HEK293 (cell line): Measurements from ENCODE around the gene EDIL3.
A peak's percentile ranks its signal among the peaks of the same experiment; 100 is the strongest.

Experiments used
- CTCF ChIA-PET: fragments of 350-600 bp; formaldehyde crosslinking; extraction: SDS; loops from one replicate; lab custom pipeline; 2021; ENCODE audit warnings: antibody characterized with exemption; lab: Yijun Ruan, JAX
- POLR2A ChIA-PET: fragments of 300-600 bp; formaldehyde crosslinking; extraction: SDS; loops from one replicate; lab custom pipeline; 2020; ENCODE audit warnings: antibody characterized with exemption, inconsistent platforms; lab: Yijun Ruan, JAX
- H3K27ac ChIP-seq: fragments of 200-500 bp; sonication (Bioruptor generic); 2 replicates; pipeline ENCODE4 v1.5.1; 2014; ENCODE audit warnings: low read depth, low read length, control low read depth, inconsistent platforms; ENCODE audit errors: extremely low read depth
- H3K36me3 ChIP-seq, 2 experiments: fragments of 200-500 bp in 1 of 2; sonication (Bioruptor generic) in 1 of 2; 1 replicate in 1 of 2; 2 replicates in 1 of 2; pipeline ENCODE4 v1.5.1; 2014 to 2017; ENCODE audit warnings: inconsistent platforms in 2 of 2, low read length in 2 of 2; ENCODE audit not compliant: control insufficient read depth in 2 of 2, insufficient read depth in 1 of 2
- H3K4me1 ChIP-seq: fragments of 200-500 bp; sonication (Bioruptor generic); 2 replicates; pipeline ENCODE4 v1.5.1; 2014; ENCODE audit warnings: mild to moderate bottlenecking, low read length, inconsistent platforms; ENCODE audit not compliant: control insufficient read depth, insufficient read depth
- H3K4me3 ChIP-seq: 2 replicates; pipeline ENCODE4 v1.5.1; 2011; ENCODE audit warnings: low read depth, mild to moderate bottlenecking, control low read depth, low read length, moderate library complexity
- H3K9me3 ChIP-seq: fragments of 200-500 bp; sonication (Bioruptor generic); 2 replicates; pipeline ENCODE4 v1.5.1; 2014; ENCODE audit warnings: low read depth, low read length, inconsistent platforms; ENCODE audit not compliant: control insufficient read depth, insufficient read depth
- AEBP2 ChIP-seq: fragments of 450-650 bp; formaldehyde crosslinking; IDR thresholded peaks from 2 replicates; pipeline ENCODE4 v1.5.1; 2016; ENCODE audit warnings: missing biosample characterization, missing genetic modification characterization, borderline replicate concordance
- GFI1B ChIP-seq: fragments of 450-650 bp; formaldehyde crosslinking; IDR thresholded peaks from 2 replicates; pipeline ENCODE4 v1.5.1; 2016; ENCODE audit warnings: missing biosample characterization, missing genetic modification characterization
- GLIS2 ChIP-seq: fragments of 450-650 bp; formaldehyde crosslinking; IDR thresholded peaks from 2 replicates; pipeline ENCODE4 v1.5.1; 2016; ENCODE audit warnings: missing biosample characterization, missing genetic modification characterization
- HOXC10 ChIP-seq: sonication (generic); formaldehyde crosslinking; IDR thresholded peaks from 2 replicates; pipeline ENCODE4 v1.8.1; 2023; ENCODE audit warnings: mild to moderate bottlenecking, missing genetic modification reagents
- INSM2 ChIP-seq: fragments of 450-650 bp; formaldehyde crosslinking; IDR thresholded peaks from 2 replicates; pipeline ENCODE4 v1.5.1; 2016; ENCODE audit warnings: missing biosample characterization, missing genetic modification characterization
- WT1 ChIP-seq: fragments of 450-650 bp; formaldehyde crosslinking; IDR thresholded peaks from 2 replicates; pipeline ENCODE4 v1.5.1; 2016; ENCODE audit warnings: missing biosample characterization, missing genetic modification characterization
- ZBTB20 ChIP-seq: fragments of 450-650 bp; formaldehyde crosslinking; IDR thresholded peaks from 2 replicates; pipeline ENCODE4 v1.5.1; 2016; ENCODE audit warnings: missing biosample characterization, missing genetic modification characterization
- ZFP3 ChIP-seq: fragments of 450-650 bp; formaldehyde crosslinking; IDR thresholded peaks from 2 replicates; pipeline ENCODE4 v1.5.1; 2016; ENCODE audit warnings: low read depth, missing biosample characterization, missing genetic modification characterization
- ZNF148 ChIP-seq: fragments of 450-650 bp; formaldehyde crosslinking; IDR thresholded peaks from 2 replicates; pipeline ENCODE4 v1.5.0; 2017; ENCODE audit warnings: missing biosample characterization, missing genetic modification characterization, borderline replicate concordance
- ZNF174 ChIP-seq: fragments of 450-650 bp; formaldehyde crosslinking; IDR thresholded peaks from 2 replicates; pipeline ENCODE4 v1.5.0; 2017; ENCODE audit warnings: missing biosample characterization, mild to moderate bottlenecking, missing genetic modification characterization
- ZNF18 ChIP-seq: fragments of 450-650 bp; formaldehyde crosslinking; IDR thresholded peaks from 2 replicates; pipeline ENCODE4 v1.5.1; 2016; ENCODE audit warnings: missing biosample characterization, missing genetic modification characterization
- ZNF214 ChIP-seq: fragments of 450-650 bp; formaldehyde crosslinking; IDR thresholded peaks from 2 replicates; pipeline ENCODE4 v1.5.1; 2017; ENCODE audit warnings: missing biosample characterization, mild to moderate bottlenecking, missing genetic modification characterization, borderline replicate concordance
- ZNF335 ChIP-seq: fragments of 450-650 bp; formaldehyde crosslinking; conservative IDR thresholded peaks from 2 replicates; pipeline ENCODE4 v1.5.1; 2016; ENCODE audit warnings: missing biosample characterization, missing genetic modification characterization
- ZNF423 ChIP-seq: fragments of 450-650 bp; formaldehyde crosslinking; IDR thresholded peaks from 2 replicates; pipeline ENCODE4 v1.5.1; 2016; ENCODE audit warnings: missing biosample characterization, missing genetic modification characterization
- ZNF555 ChIP-seq: fragments of 450-650 bp; formaldehyde crosslinking; conservative IDR thresholded peaks from 2 replicates; pipeline ENCODE4 v1.5.1; 2017; ENCODE audit warnings: missing biosample characterization, mild to moderate bottlenecking, missing genetic modification characterization, inconsistent platforms
- ZNF558 ChIP-seq: fragments of 450-650 bp; formaldehyde crosslinking; IDR thresholded peaks from 2 replicates; pipeline ENCODE4 v1.5.1; 2016; ENCODE audit warnings: missing biosample characterization, missing genetic modification characterization
- ZNF580 ChIP-seq: fragments of 450-650 bp; formaldehyde crosslinking; IDR thresholded peaks from 2 replicates; pipeline ENCODE4 v1.5.1; 2016; ENCODE audit warnings: missing biosample characterization, missing genetic modification characterization
- ZNF624 ChIP-seq: fragments of 450-650 bp; formaldehyde crosslinking; IDR thresholded peaks from 2 replicates; pipeline ENCODE4 v1.5.1; 2017; ENCODE audit warnings: missing biosample characterization, missing genetic modification characterization
- ZNF629 ChIP-seq: fragments of 450-650 bp; formaldehyde crosslinking; IDR thresholded peaks from 2 replicates; pipeline ENCODE4 v1.5.1; 2017; ENCODE audit warnings: missing biosample characterization, missing genetic modification characterization
- ZSCAN4 ChIP-seq: fragments of 450-650 bp; formaldehyde crosslinking; IDR thresholded peaks from 2 replicates; pipeline ENCODE4 v1.5.1; 2017; ENCODE audit warnings: missing biosample characterization, missing genetic modification characterization

The EDIL3 gene

GRCh38 chr5:84290673-84291072 is 94.0 kb downstream of the EDIL3 start:
- TF ChIP-seq INSM2 (tag by site-specific recombination): no peak
- no peak for TF ChIP-seq ZNF629 (tag by site-specific recombination)
- no peak for TF ChIP-seq ZNF624 (tag by site-specific recombination)
- TF ChIP-seq ZNF214 (tag by site-specific recombination): no peak
- TF ChIP-seq GFI1B (tag by site-specific recombination): no peak
- TF ChIP-seq ZNF335: no peak
- TF ChIP-seq HOXC10 (CRISPR knock-in tag): no peak
- TF ChIP-seq ZFP3 (tag by site-specific recombination): no peak
- no peak for TF ChIP-seq ZNF555 (tag by site-specific recombination)
- no peak for TF ChIP-seq WT1
- no peak for TF ChIP-seq ZNF580 (tag by site-specific recombination)
- no peak for TF ChIP-seq ZBTB20 (tag by site-specific recombination)
- TF ChIP-seq ZNF148 (tag by site-specific recombination): no peak
- TF ChIP-seq ZSCAN4 (tag by site-specific recombination): no peak
- no peak for TF ChIP-seq ZNF174 (tag by site-specific recombination)
- no peak for TF ChIP-seq ZNF423 (tag by site-specific recombination)
- no peak for TF ChIP-seq ZNF558 (tag by site-specific recombination)
- TF ChIP-seq ZNF18 (tag by site-specific recombination): no peak
- TF ChIP-seq GLIS2 (tag by site-specific recombination): no peak
- no peak for TF ChIP-seq AEBP2 (tag by site-specific recombination)
- TF ChIP-seq, all 188 proteins: peak for 0
- POLR2A ChIA-PET: interaction anchor here (0.7 to 0.8 kb wide), 2 partner anchors 24 to 92 kb away, joined by 3 read pairs; no protein-coding TSS in a partner anchor
- Histone ChIP-seq H3K27ac (peak overlapping the region; percentile 9; the same call in 1 of the 2 replicates), H3K4me1 (peaks cover 33% of the 10 kb centered on the region), H3K9me3 (no peaks in the 10 kb centered on the region), H3K36me3 (no peaks in the 10 kb centered on the region), H3K4me3 (no peak overlapping the region)
- CTCF ChIA-PET: interaction anchor here (0.6 to 2.1 kb wide), 4 partner anchors 10 to 573 kb away, joined by 3 to 6 read pairs (median 3); no protein-coding TSS in a partner anchor
